ENCODE measurements around the gene LGSN.
"Not testable (repeated sequence)": the region's sequence is repeated elsewhere in the genome, so short reads cannot be mapped to it uniquely, and the experiment has no call there.

Gene LGSN

DNA sequence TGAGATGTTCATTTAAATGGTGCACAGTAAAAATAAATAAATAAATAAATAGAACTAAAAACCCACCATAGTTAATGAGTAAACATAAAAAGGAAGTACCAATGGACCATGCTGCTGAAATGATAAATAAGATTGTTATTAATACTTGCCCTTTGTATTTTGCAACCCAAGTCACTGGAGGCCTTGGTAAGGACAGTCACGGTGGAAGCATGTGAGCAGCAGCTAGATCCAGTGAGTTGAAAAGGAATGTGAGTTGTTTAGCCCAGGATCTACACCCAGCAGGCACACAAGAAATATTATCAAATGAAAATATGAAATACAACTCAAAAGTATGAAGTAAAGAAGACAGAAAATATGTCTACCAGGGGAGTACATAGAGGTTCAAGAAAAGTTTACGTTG, 6.7 kb downstream of the LGSN start:
- no peak overlapping the region for H3K27ac ChIP-seq
- DNase-seq (ENCODE audit: low read depth, low spot score) = no peak

- H3K27ac ChIP-seq = no peak overlapping the region
- no peak for DNase-seq (ENCODE audit: low read depth, low spot score)
Observed at GRCh38 chr6:63307581-63308246, 12.1 kb downstream of the LGSN start.

GRCh38 chr6:63306420-63306819, 13.4 kb downstream of the LGSN start:
- H3K27ac ChIP-seq = no peak overlapping the region
- no peak for DNase-seq (ENCODE audit: low read depth, low spot score)

DNA sequence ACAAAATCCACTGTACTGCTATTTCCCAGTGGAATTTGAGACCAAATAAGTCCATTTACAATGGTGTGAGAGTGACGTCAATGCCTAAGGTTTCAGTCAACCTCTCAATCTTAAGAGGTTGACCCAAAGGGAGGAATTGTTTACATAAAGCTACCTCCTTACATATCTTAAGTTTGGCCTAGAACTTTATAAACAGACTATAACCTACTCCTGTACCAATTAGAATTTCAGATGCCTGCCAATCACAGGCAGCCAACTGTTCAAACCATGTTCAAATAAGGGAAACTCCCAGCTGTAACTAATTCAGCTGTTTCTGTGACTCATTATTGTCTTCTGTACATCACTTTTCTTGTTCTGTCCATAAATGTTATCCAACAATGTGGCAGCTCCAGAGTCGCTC, 14.5 kb downstream of the LGSN start:
- no peak for DNase-seq (ENCODE audit: low read depth, low spot score)
- H3K27ac ChIP-seq = no peak overlapping the region

- no peak for DNase-seq (ENCODE audit: low read depth, low spot score)
- H3K27ac ChIP-seq = no peak overlapping the region
Observed at GRCh38 chr6:63303476-63303875, 16.3 kb downstream of the LGSN start.

DNA sequence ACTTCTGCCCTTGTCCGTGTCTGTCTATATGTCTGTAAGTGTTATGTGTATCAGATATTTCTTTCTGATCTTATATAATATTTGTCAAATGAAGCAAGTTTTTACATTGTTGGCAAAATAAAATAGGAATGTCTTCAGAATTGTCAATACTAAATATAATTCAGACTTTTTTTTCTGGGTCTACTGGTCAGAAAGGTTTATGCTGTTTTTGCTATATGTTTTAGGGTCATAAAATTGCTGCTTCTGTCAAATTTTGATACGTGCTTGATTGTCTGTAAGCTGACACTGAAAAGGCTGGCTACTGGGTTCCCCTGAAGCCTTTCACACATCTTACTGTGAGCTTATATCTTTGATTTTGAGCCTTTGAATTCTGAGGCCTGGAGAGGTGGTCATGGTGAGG, 20.1 kb downstream of the LGSN start:
- no peak for DNase-seq (ENCODE audit: low read depth, low spot score)
- H3K27ac ChIP-seq = no peak overlapping the region

- no peak overlapping the region for H3K27ac ChIP-seq
- DNase-seq (ENCODE audit: low read depth, low spot score) = no peak
Observed at GRCh38 chr6:63295553-63296194, 24.1 kb downstream of the LGSN start.

DNA sequence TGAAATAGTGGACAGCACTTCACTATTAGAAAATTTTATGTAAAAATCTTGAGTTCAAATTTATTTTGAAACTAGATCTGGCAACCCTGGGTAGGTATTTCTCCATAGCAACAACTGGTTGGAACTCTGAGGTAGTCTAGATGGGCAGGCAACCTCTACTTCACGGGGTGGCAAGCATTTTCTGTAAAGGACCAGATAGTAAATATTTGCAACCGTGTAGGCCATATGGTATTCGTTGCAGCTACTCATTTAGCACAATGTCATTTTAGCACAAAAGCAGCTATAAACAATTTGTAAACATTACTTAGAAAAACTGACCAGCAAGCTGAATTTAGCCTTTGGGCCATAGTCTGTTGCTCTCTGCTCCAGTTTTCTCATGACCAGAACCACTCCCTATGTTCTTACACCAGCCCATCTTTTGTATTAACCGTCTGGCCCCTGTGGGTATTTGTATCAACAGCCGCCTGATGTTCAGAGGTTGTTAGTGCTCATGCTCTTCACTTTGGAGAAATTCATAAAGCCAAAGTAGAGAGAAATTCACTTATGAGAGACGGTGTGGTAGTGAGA, 29.2 kb downstream of the LGSN start:
- H3K27ac ChIP-seq = no peak overlapping the region

DNA sequence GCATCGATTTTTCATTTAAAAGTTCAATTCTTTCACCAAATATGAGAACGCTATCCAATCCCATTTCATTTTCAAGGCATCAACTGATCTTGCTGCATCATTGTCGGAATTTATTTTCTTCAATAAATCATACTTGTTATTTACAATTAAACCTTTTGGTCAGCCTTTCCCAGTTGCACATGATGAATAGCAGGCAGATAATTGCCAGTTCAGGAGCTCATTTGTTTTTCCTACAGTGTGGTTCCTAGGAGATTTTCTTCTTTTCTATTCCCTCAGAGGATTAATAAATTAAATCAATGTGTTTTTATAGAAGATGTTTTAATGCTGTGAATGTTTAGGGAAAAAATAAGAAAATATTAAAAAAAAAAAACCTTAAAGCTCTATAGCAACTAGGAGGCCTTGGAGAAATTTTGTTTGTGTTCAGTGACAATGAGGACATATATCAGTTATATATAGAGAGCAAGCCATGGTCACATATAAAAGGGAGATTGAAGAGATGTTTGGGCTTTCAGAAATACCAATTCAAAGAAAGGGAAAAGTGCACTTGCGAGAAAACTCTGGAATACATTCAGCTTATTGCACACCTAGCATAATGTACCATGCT, 30.4 kb downstream of the LGSN start:
- DNase-seq (ENCODE audit: low read depth, low spot score) = no peak
- H3K27ac ChIP-seq = no peak overlapping the region

More for the DNA sequence above, 29.2 kb downstream of the LGSN start:
- no peak for DNase-seq (ENCODE audit: low read depth, low spot score)

DNA sequence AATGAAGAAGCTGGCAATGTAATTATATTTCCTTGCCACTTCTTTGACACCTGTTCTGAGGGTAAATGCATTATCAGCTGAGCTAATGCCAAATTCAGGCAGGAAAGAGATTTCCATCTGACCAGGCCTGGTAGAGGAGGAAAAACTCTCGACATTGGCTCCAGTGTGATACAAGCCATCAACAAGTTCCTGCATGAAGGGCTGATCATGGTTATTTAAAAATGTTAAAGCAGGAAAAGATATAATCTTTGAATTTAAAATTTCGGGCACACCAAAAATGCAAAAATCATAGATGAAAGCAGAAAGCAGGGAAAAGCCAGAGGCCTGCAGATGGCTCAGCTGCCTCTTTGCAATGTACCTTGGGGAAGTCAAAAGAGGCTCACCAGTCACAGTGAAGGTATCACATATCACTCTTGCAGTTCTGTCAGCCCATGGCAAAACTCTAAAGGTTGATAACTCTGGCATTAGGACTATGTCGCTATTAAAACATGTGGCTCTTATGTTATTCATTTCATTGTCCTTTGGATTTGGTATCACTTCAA, 39.1 kb downstream of the LGSN start:
- H3K27ac ChIP-seq = no peak overlapping the region
- no peak for DNase-seq (ENCODE audit: low read depth, low spot score)

DNA sequence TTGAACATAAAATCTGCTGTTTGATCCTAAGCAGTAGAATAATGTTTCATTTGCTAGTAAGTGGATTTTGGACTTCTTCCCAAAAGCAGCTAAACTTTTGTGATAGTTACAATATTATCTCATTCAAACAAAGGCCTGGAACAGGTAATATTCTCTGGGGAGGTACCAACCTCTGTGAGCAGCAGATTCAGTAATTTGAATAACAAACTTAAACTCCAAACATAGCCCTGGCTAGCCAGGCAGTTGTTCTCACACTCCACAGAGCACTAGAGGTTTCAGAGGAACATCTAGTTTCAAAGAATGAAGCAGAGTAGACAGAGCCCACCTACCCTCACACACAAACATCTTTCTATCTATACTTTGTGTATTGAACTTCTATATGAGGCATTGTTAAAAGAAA, 40.9 kb downstream of the LGSN start:
- no peak for DNase-seq (ENCODE audit: low read depth, low spot score)
- no peak overlapping the region for H3K27ac ChIP-seq

DNA sequence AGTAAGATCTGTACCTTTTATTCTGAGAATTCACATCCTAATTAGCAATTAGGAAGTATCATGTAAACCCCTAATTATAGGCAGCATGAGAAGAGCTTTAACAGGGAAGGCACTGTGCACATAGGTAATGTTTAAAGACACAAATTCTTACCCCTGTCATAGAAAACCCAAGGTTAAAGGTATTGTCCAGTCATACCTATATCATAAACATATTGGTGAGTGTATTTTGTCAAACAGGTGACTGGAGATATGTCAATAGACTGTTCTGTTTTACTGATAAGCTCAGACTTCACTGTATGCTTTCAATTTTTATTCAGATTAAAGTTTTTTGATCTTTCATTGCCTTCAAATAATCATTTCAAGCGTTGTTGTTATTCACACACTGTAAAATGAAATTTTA, 43.8 kb downstream of the LGSN start:
- H3K27ac ChIP-seq = no peak overlapping the region
- no peak for DNase-seq (ENCODE audit: low read depth, low spot score)

DNA sequence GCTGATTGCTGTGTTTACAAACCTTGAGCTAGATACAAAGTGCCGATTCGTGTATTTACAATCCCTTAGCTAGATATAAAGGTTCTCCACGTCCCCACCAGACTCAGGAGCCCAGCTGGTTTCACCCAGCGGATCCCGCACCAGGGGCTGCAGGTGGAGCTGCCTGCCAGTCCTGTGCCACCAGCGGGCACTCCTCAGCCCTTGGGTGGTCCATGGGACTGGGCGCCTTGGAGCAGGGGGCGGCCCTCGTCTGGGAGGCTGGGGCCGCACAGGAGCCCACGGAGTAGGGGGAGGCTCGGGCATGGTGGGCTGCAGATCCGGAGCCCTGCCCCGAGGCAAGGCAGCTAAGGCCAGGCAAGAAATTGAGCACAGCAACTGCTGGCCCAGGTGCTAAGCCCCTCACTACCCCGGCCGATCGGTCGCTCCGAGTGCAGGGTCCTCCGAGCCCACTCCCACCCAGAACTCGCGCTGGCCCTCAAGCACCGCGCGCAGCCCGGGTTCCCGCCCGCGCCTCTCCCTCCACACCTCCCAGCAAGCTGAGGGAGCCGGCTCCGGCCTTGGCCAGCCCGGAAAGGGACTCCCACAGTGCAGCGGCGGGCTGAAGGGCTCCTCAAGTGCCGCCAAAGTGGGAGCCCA, 44.9 kb downstream of the LGSN start:
- not testable (repeated sequence) for H3K27ac ChIP-seq; DNase-seq (ENCODE audit: low read depth, low spot score)

DNA sequence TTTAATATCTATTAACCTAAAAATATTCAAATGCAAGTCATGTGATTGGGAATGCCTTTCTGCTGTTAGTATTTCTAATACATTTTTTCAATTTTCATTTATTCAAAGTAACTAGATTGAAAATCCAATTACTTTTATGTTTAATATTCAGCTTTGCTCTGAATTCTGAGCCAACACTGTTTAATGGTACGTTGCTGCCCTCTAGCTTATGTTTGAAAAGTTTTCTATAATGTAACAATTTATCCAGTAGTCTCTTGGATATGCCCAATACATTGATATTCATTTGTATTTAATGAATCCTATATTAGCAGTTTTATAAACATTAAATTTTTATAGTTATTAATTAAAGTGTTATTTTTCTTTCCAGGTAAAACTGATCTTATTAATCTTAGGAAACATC, 47.4 kb downstream of the LGSN start:
- no peak overlapping the region for H3K27ac ChIP-seq
- DNase-seq (ENCODE audit: low read depth, low spot score) = no peak

DNA sequence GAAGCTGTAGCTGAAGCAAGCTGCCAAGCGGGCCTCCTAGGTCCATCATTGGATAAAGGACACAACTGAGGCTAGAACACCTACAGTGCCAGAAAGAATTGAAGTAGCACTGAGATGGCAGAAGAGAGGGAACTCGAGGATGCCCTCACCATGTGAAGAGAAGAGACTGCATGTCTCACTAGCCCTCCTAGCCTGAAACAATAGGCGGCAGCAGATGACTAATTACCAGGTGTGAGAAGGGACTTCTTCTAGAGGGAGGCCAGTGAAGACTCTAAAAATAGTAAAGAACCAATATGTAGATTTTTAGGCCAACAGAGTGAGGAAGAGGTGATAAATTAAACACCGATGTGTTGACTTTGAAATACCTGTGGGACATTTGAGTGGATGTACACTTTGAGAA, 50.3 kb downstream of the LGSN start:
- no peak overlapping the region for H3K27ac ChIP-seq
- no peak for DNase-seq (ENCODE audit: low read depth, low spot score)

- no peak for DNase-seq (ENCODE audit: low read depth, low spot score)
- H3K27ac ChIP-seq = no peak overlapping the region
Observed at GRCh38 chr6:63268574-63268973, 51.2 kb downstream of the LGSN start.

DNA sequence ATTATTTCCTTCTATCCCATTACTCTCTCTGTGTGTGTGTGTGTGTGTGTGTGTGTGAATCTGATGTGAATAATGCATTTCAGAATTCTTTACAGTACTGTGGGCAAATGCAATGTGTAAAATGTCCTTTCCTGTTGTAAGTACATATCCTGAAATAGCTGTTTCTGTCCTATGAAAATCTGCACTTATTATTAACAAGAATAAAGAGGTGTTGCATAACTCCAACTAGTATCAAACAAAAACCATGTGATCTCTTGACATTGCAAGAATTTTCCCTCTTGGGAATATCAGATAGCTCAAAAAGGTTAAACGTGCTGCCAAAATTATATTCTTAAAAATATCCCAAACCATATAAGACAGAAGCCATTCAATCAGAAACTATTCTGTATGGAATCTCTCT, 52.0 kb downstream of the LGSN start:
- no peak overlapping the region for H3K27ac ChIP-seq
- no peak for DNase-seq (ENCODE audit: low read depth, low spot score)

DNA sequence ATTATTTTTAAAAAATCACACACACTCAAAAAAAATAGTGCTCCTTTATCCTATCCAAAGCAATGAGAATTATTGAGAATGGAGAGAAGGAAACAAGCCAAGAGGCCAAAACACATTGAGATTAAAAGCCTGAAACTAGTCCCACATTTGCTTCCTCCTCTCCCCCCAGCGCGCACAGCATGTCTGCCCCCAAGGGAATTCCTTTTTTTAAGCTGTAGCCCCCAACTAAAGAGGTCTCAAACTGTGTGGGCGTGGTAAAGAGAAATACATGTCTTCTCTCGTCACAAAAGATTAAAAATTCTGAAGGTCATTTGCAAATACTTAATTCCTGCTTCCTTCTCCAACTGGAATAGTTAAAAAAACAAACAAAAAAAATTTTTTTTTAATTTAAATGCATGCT, 52.7 kb downstream of the LGSN start:
- no peak for DNase-seq (ENCODE audit: low read depth, low spot score)
- no peak overlapping the region for H3K27ac ChIP-seq

DNA sequence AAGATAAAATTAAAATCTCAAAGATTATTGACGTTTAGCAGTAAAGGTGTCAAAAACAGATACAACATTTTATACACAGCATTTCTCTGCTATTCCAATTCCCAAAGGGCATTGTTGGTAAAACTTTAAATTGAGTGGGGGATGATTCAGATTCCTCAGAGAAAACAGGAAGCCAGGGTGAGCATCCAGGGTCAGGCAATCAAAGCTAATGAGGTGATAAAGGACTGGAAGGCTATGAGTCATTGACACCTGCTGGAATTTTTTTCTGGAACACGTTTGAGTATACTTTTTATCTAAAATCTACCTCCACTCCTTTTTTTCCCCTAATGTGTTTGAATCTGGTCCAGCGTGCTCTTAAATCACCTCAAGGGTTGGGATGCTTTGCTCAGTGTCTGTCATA, 56.3 kb downstream of the LGSN start:
- DNase-seq (ENCODE audit: low read depth, low spot score) = no peak
- H3K27ac ChIP-seq = no peak overlapping the region

- no peak for DNase-seq (ENCODE audit: low read depth, low spot score)
- no peak overlapping the region for H3K27ac ChIP-seq
Observed at GRCh38 chr6:63261820-63262219, 58.0 kb downstream of the LGSN start.

- H3K27ac ChIP-seq = no peak overlapping the region
- no peak for DNase-seq (ENCODE audit: low read depth, low spot score)
Observed at GRCh38 chr6:63259153-63259552, 60.6 kb downstream of the LGSN start.
